VCaP (cell line): ENCODE data around the gene CCDC148.
"Not testable (repeated sequence)": the region's sequence is repeated elsewhere in the genome, so short reads cannot be mapped to it uniquely, and the experiment has no call there.

Source experiments
- H3K27ac ChIP-seq: fragments of 450-650 bp; 2 replicates; pipeline ENCODE4 v1.5.1; 2017
- TF ChIP-seq, protein P1 (sequence below): fragments of 450-650 bp; conservative IDR thresholded peaks from 2 replicates; pipeline ENCODE4 v1.5.1; 2017; ENCODE audit warnings: mild to moderate bottlenecking, moderate library complexity

CCDC148 gene

DNA sequence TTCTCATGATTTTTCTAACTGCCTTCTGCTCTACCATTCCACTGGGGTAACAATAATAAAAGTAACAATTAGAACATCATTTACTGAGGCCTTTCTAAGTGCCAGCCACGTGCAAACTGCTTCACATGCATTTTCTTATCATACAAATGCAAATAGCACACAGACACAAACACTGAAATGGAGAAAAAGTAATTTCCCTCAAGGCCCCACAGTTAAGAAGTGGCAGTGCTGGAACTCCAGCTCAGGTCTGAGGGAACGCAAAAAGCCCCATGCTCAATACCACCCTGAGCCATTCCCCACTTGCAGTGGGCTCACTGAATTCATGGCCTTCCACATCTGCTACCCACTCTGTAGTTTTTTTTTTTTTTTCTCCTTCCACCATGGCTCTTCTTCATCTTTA is 214.3 kb downstream of the CCDC148 start:
- H3K27ac ChIP-seq, result no peak overlapping the region
- TF ChIP-seq, protein P1, sequence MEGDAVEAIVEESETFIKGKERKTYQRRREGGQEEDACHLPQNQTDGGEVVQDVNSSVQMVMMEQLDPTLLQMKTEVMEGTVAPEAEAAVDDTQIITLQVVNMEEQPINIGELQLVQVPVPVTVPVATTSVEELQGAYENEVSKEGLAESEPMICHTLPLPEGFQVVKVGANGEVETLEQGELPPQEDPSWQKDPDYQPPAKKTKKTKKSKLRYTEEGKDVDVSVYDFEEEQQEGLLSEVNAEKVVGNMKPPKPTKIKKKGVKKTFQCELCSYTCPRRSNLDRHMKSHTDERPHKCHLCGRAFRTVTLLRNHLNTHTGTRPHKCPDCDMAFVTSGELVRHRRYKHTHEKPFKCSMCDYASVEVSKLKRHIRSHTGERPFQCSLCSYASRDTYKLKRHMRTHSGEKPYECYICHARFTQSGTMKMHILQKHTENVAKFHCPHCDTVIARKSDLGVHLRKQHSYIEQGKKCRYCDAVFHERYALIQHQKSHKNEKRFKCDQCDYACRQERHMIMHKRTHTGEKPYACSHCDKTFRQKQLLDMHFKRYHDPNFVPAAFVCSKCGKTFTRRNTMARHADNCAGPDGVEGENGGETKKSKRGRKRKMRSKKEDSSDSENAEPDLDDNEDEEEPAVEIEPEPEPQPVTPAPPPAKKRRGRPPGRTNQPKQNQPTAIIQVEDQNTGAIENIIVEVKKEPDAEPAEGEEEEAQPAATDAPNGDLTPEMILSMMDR, result no peak

DNA sequence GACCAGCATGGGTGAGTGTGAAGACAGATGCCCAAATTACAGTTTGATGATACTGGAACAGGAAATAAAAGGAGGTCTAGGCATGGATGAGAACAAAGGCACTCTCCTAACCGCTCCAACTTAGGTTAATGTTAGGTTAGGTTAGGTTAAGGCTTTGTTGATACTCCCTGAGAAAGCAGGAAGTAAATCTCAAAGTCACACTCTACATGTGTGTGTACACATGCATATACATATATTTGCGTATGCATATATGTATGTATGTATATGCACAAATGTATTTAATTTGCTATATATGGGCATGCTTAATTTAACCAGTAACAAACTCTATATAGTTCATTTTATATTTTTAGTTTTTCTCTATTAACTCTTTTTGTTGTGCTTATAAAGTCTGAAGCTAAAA is 215.6 kb downstream of the CCDC148 start:
- TF ChIP-seq, protein P1, result no peak
- H3K27ac ChIP-seq, result no peak overlapping the region

DNA sequence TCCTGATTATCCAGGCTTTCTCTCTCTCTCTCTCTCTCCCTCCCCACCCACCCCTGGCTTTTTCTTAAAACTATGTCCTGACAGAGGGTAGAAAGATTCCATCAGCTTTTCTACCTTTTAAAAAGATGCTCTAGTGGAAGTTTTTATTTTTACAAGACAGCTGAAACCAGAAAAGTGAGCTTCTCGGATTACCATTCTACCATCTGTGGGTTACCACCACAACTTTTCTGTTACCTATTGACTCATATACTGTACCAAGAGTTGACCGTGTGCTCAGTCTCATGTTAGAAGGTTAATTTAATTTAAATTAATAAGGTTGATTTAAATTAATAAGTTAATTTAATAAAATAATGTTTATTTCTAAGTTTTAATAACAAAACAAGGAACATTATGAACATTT is 217.3 kb downstream of the CCDC148 start:
- H3K27ac ChIP-seq, result no peak overlapping the region
- TF ChIP-seq, protein P1, result no peak

DNA sequence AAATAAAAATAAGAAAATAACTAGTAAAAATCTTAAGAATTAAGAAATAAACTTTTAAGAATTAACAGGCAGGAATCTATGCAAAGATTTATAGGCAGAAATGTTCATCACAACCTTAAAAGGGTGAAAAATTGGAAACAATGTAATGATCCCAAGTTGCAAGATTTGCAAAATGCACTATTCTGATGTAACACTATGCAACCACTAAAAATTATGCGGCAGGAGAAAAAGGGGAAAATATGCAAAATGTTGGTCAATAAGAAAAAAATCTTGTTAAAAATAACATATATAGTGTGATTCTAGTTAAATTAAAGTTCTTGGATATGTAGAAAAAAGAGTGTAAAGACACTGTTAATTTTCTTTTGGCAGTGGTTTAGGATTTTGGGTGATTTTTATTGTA is 222.1 kb downstream of the CCDC148 start:
- TF ChIP-seq, protein P1, result no peak
- no peak overlapping the region for H3K27ac ChIP-seq

DNA sequence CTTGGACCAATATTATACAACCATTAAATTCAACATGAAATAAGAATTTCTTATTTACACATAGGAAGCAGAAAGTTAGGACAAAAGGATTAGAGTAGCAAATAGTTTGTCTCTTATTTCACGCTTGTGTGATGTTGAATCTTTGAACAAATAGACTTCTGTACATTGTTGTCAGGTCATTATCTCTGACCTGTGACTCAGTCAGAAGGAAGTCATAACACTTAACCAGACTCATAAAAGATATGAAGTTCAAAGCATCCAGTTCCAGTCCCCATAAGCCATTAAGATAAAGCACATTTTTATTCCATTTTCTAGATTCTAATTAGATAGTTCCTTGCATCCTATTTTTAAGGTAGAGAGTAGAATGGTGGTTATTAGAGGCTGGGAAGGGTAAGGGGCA is 224.1 kb downstream of the CCDC148 start:
- no peak overlapping the region for H3K27ac ChIP-seq

DNA sequence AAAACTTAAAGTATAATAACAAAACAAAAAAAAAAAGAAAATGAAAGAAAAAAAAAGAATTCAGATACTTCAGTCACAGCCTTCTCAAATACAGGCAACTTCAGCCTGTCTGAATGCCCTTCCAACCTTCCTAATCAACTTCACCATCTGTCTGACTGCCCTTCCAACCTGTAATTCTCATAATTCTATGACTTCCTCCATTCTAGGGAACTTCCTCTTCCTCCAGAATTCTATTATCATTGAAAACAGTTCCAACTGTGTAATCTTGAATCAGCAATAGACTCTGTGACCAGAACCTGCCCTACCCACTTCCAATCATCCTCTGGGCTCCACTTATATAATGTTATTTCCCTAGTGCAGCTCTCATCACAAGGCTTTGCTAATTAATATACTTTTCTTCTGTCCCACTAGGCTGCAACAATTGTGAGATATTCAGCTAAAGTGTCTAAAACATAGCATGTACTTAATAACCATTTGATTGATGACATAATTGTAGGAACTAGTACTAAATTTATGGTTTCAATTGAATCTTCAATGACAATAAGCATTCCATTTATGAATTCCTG is 227.5 kb downstream of the CCDC148 start:
- H3K27ac ChIP-seq, result no peak overlapping the region
- TF ChIP-seq, protein P1, result no peak

More for the DNA sequence above, 224.1 kb downstream of the CCDC148 start:
- TF ChIP-seq, protein P1, result no peak

DNA sequence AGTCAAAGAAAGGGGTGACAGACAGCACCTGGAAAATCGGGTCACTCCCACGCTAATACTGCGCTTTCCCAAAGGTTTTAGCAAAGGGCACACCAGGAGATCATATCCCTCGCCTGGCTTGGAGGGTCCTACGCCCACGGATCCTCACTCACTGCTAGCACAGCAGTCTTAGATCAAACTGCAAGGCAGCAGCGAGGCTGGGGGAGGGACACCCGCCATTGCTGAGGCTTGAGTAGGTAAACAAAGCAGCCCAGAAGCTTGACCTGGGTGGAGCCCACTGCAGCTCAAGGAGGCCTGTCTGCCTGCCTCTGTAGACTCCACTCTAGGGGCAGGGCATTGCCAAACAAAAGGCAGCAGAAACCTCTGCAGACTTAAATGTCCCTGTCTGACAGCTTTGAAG is 233.5 kb downstream of the CCDC148 start:
- not testable (repeated sequence) for H3K27ac ChIP-seq

DNA sequence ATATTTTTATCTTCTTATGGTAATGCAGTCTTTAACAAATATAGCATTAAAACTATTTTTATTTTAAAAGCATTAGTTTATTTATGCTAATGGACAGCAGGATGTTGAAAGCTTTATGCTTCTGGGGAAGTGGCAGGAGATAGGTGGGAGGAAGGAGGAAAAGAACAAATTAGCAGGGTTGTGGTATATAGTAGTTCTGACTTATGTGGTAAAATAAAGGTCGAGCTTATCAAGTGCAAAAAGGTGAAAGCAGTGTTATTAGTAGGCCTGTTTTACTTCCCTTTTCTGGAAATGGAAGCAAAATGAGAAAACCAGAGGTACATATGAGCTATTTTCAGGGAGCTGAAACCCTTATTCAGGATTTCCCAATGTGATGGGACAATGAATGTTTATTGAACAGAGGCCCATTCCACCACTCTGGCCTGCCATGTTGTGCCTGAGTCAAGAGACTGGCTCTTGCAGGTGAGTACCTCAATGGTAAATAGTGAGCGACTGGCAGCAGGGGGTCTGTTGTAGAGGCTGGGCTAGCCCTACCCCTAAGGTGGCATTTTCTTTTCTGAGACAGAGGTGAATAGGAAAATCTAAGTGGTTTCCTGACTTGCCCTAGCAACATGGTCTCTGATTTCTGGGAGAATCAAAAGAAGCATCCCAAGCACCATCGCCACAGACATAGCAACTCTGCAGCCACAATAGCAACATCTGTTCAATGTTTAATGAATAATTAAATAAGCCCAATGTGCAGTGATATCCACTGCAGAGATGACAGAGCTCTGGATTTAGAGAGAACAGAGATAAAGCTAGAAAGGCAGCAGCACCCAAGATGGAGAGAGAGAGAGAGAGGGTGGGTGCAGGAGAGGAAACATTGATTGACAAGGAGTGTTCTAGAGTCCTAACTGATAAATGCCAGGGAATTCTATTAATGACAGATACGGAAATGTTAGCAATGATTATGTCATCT is 235.2 kb downstream of the CCDC148 start:
- H3K27ac ChIP-seq, result no peak overlapping the region
- TF ChIP-seq, protein P1, result no peak
